ENCODE data around the gene PHKB. TPM values are rescaled to one million over a fixed set of nuclear protein-coding genes. Genes with fewer than 3 reads are reported as not detected.

Gene PHKB
- total RNA-seq, 2 donors from 2014 or later = 22.4 to 28.6 TPM

- H3K9me3 Mint-ChIP-seq = peaks cover 16 to 21% of the 10 kb centered on the region in 2 donors
- peak in 1 of 2 donors; percentile 62 for ATAC-seq
- H3K27ac Mint-ChIP-seq = no peak overlapping the region
- no peak for DNase-seq (ENCODE audit: low spot score in 2 of 2)
- peaks cover 37 to 41% of the 10 kb centered on the region in 2 donors for H3K36me3 Mint-ChIP-seq
These were observed 107.2 kb downstream of the PHKB start for GRCh38 chr16:47568351-47568750.

- Mint-ChIP-seq H3K9me3 (peaks cover 2 to 12% of the 10 kb centered on the region in 2 donors), H3K27ac (no peak overlapping the region), H3K36me3 (peaks cover 19 to 20% of the 10 kb centered on the region in 2 donors)
- DNase-seq (ENCODE audit: low spot score in 2 of 2) = no peak
- ATAC-seq = no peak
These were observed 109.9 kb downstream of the PHKB start for GRCh38 chr16:47571049-47571448.

- no peak for DNase-seq (ENCODE audit: low spot score in 2 of 2)
- peaks cover 5 to 9% of the 10 kb centered on the region in 2 donors for H3K9me3 Mint-ChIP-seq
- H3K36me3 Mint-ChIP-seq = peaks cover 15 to 22% of the 10 kb centered on the region in 2 donors
- no peak for ATAC-seq
- H3K27ac Mint-ChIP-seq = no peak overlapping the region
These were observed 110.6 kb downstream of the PHKB start for GRCh38 chr16:47571711-47572110.

DNA sequence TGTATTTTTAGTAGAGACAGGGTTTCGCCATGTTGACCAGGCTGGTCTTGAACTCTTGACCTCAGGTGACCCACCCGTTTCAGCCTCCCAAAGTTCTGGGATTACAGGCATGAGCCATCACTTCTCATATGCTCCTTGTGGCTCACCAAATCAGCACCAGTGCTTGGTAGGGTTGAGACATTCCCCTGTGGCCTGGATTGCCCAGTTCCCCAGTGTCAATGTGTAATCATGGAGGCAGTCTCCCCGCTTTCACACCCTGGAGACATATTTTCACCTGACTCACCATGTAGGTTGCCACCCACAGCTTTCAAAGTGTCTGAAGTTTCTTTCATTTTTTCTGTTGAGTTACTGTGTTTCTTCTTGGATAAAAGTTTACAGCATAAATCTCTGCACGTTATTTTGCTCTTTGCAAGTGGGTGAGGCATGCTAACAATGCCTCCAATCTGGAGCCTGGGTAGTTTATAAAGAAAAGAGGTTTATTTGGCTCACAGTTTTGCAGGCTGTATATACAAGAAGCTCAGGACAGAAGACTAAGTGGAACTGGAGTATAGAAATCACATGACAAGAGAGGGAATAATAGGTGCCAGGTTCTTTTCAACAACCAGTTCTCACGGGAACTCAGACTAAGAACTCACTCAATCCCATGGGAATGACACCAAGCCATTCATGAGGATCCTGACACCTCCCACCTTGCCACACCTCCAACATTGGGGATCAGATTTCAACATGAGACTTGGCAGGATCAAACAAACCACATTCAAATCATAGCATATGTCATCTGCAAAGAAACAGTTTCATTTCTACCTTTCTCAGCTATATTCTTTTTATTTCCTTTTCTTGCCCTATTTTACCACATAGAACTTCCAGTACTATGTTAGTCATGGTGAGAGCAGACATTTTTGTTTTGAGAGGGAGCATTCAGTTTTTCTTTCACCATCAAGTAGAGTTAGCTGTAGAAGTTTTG is 113.2 kb downstream of the PHKB start:
- H3K9me3 Mint-ChIP-seq = peaks cover 6 to 20% of the 10 kb centered on the region in 2 donors
- ATAC-seq (peak; percentile 90 to 91), DNase-seq (ENCODE audit: low spot score in 2 of 2) (peak; percentile 23 to 60)
- H3K36me3 Mint-ChIP-seq = peaks cover 10 to 33% of the 10 kb centered on the region in 2 donors
- H3K27ac Mint-ChIP-seq = peak overlapping the region; percentile 0 to 87

DNA sequence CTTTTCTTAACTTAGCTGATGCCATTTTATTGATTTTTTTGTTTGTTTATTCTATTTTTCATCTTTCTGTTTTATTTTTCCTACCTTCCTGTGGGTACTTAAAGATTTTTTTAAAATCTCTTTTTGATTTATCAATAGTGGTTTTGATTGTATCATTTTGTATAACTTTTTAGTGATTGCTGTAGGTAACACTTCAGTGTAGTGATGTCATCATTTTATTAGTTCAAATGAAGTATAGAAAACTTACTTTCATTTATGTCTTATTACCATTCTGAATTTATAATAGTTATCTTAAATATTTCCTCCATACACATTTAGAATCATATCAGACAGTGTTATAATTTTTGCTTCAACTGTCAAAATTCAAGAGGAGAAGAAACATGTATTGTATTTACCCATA is 115.9 kb downstream of the PHKB start:
- ATAC-seq = no peak

GRCh38 chr16:47578033-47578432 is 116.9 kb downstream of the PHKB start:
- ATAC-seq = no peak
- Mint-ChIP-seq H3K27ac (no peak overlapping the region), H3K36me3 (peaks cover 0 to 24% of the 10 kb centered on the region in 2 donors), H3K9me3 (peaks cover 6 to 20% of the 10 kb centered on the region in 2 donors)
- no peak for DNase-seq (ENCODE audit: low spot score in 2 of 2)

More for the DNA sequence above, 115.9 kb downstream of the PHKB start:
- H3K9me3 Mint-ChIP-seq = peaks cover 6 to 20% of the 10 kb centered on the region in 2 donors
- no peak overlapping the region for H3K27ac Mint-ChIP-seq
- DNase-seq (ENCODE audit: low spot score in 2 of 2) = no peak
- peaks cover 9 to 33% of the 10 kb centered on the region in 2 donors for H3K36me3 Mint-ChIP-seq

DNA sequence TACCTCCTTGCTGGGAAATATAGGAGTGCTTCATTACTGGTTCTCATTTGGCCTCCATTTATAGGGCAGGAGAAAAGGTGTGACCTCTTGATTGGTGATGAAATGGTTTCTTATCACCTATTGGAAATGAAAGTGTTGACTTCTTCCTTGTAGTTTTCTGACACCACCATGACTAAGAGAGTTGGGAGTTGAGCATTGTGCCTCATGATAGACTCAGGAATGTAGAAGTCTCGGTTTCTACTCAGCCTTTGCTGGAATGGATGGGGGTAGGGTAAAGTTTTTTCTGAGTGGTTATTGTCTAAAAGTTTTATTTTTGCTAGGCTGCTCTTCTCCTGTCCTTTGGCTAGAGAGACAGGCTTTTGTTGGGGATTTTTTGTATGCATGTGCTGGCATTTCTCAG is 117.4 kb downstream of the PHKB start:
- peak in 1 of 2 donors; percentile 27 for ATAC-seq
- peaks cover 0 to 24% of the 10 kb centered on the region in 2 donors for H3K36me3 Mint-ChIP-seq
- H3K9me3 Mint-ChIP-seq = peaks cover 6 to 20% of the 10 kb centered on the region in 2 donors
- H3K27ac Mint-ChIP-seq = no peak overlapping the region
- DNase-seq (ENCODE audit: low spot score in 2 of 2) = no peak

- no peak for DNase-seq (ENCODE audit: low spot score in 2 of 2)
- no peak overlapping the region for H3K27ac Mint-ChIP-seq
- no peak for ATAC-seq
- H3K9me3 Mint-ChIP-seq = peaks cover 0 to 20% of the 10 kb centered on the region in 2 donors
- peaks cover 0 to 24% of the 10 kb centered on the region in 2 donors for H3K36me3 Mint-ChIP-seq
These were observed 120.0 kb downstream of the PHKB start for GRCh38 chr16:47581114-47581513.

- no peak overlapping the region for H3K27ac Mint-ChIP-seq
- no peaks in the 10 kb centered on the region for H3K36me3 Mint-ChIP-seq
- ATAC-seq (no peak), DNase-seq (ENCODE audit: low spot score in 2 of 2) (no peak)
- no peaks in the 10 kb centered on the region for H3K9me3 Mint-ChIP-seq
These were observed 123.5 kb downstream of the PHKB start for GRCh38 chr16:47584464-47585225.

DNA sequence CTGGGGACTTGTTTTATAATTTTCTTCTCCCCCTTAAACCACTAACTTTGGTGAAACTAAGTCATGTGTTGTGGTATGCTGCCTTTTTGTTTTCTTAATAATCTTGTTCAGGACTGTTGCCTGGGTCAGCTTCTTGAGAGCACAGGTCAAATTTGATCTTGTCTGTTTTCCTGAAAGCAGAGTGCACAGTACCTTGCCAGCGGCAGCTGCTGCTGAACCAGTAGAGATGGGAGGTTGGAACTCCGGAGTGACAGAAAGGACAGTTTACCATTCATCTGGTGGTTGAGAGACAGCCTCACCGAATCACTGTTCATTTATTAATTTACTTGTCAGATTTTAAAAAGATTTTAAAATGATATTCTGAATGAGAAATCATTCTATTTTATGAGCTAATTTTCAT is 125.0 kb downstream of the PHKB start:
- H3K27ac Mint-ChIP-seq = no peak overlapping the region
- ATAC-seq (no peak), DNase-seq (ENCODE audit: low spot score in 2 of 2) (no peak)
- H3K9me3 Mint-ChIP-seq = no peaks in the 10 kb centered on the region
- H3K36me3 Mint-ChIP-seq = peaks cover 0 to 7% of the 10 kb centered on the region in 2 donors

GRCh38 chr16:47590472-47590871 is 129.3 kb downstream of the PHKB start:
- DNase-seq (ENCODE audit: low spot score in 2 of 2) = no peak
- Mint-ChIP-seq H3K36me3 (peaks cover 6 to 22% of the 10 kb centered on the region in 2 donors), H3K9me3 (no peaks in the 10 kb centered on the region), H3K27ac (peak overlapping the region in 1 of 2 donors; percentile 26)
- ATAC-seq = no peak

- peak overlapping the region in 1 of 2 donors; percentile 46 for H3K27ac Mint-ChIP-seq
- ATAC-seq (no peak), DNase-seq (ENCODE audit: low spot score in 2 of 2) (no peak)
- no peaks in the 10 kb centered on the region for H3K9me3 Mint-ChIP-seq
- peaks cover 6 to 22% of the 10 kb centered on the region in 2 donors for H3K36me3 Mint-ChIP-seq
These were observed 131.1 kb downstream of the PHKB start for GRCh38 chr16:47592232-47592631.

DNA sequence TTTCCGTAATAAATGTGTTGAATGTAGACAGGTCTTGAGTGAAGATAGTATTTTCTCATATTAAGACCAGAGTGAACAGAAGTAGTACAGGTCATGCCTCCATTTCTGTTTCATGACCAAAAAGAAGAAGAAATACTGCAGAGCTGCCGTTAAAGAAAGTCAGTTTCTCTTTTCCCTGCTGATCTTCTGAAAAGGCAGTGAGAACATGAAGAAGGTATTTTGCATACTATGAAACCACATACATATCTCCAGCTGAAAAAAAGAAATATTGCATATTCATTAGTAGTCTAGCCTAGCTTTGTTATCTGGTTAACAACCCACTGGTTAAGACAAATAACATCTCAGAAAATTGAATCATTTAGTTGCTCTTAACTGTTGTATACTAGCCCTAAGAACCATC is 138.4 kb downstream of the PHKB start:
- ATAC-seq = no peak
- DNase-seq (ENCODE audit: low spot score in 2 of 2) = no peak
- H3K9me3 Mint-ChIP-seq = no peaks in the 10 kb centered on the region
- no peak overlapping the region for H3K27ac Mint-ChIP-seq
- no peaks in the 10 kb centered on the region for H3K36me3 Mint-ChIP-seq

DNA sequence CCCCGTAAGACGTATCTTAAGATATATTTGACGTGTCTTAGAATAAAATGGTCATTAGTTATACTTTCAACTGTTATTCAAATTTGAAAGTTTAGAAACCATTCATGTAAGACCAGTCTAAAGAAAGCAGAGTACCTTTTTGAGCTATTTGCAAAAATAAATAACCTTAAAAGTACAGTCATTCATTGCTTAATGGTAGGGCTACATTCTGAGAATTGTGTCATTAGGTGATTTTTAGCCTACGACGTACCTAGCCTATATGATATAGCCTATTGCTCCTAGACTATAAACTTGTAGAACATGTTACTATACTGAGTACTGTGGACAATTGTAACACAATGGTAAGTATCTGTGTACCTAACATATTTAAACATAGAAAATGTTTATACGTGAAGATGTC is 139.2 kb downstream of the PHKB start:
- Mint-ChIP-seq H3K9me3 (no peaks in the 10 kb centered on the region), H3K27ac (no peak overlapping the region), H3K36me3 (no peaks in the 10 kb centered on the region)
- ATAC-seq (no peak), DNase-seq (ENCODE audit: low spot score in 2 of 2) (no peak)

DNA sequence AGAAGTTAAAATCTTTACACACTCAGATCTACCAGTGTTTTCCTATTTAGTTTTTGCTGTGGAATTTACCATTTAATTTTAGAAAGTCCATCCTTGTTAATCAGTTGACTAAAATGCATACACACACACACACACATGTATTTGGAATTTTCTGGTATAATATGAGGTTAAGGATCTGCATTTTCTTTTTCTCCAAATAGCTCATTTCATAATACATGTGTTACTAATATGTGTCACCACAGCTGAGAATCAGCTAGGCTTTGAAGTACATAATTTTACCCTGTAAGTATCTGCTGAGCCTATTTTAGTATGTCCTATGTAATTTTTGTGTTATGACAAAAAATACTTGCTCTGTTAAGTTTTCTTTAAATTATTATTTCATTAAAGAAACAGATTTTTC is 143.2 kb downstream of the PHKB start:
- Mint-ChIP-seq H3K27ac (no peak overlapping the region), H3K36me3 (peaks cover 7 to 15% of the 10 kb centered on the region in 2 donors), H3K9me3 (peaks cover 5 to 6% of the 10 kb centered on the region in 2 donors)
- no peak for DNase-seq (ENCODE audit: low spot score in 2 of 2)
- no peak for ATAC-seq

DNA sequence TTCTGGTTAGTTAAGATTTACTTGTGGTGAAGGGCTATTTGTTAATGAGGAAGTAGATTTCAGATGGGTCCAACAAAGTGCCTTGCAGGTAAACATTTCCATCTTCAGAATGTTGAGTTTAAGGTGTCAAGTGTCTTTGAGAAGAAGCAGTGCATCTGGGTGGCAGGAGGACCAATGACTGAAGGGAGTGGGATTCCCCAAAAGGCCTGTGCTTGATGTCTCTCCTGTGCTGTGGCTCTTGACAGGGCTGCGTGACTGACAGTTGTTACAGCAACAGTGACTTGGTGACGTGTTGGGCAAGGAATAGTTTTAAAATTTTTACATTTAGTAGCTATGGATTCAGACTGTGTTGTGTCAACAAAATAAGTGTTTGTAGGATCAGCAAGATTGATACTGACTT is 149.9 kb downstream of the PHKB start:
- H3K27ac Mint-ChIP-seq = no peak overlapping the region
- H3K9me3 Mint-ChIP-seq = peaks cover 5 to 6% of the 10 kb centered on the region in 2 donors
- H3K36me3 Mint-ChIP-seq = peaks cover 24 to 29% of the 10 kb centered on the region in 2 donors
- ATAC-seq = no peak
- DNase-seq (ENCODE audit: low spot score in 2 of 2) = no peak

Measured in activated naive CD4-positive, alpha-beta T cell treated with anti-CD3 and anti-CD28 coated beads, Interleukin-2, amount 50 U/mL, for 72 hours (primary cell).